ENCODE data around the gene DLEC1.
A peak's percentile ranks its signal among the peaks of the same experiment; 100 is the strongest.

DLEC1 gene

GRCh38 chr3:38000965-38001455 lies 38.0 kb upstream of the DLEC1 start:
- DNase-seq (ENCODE audit: low read depth in 2 of 2): no peak

GRCh38 chr3:38001456-38002081 lies 37.4 kb upstream of the DLEC1 start:
- no peak for DNase-seq (ENCODE audit: low read depth in 2 of 2)

- no peak for DNase-seq (ENCODE audit: low read depth in 2 of 2)
These were observed 36.6 kb upstream of the DLEC1 start for GRCh38 chr3:38002291-38002876.

- DNase-seq (ENCODE audit: low read depth in 2 of 2): no peak
These were observed 36.1 kb upstream of the DLEC1 start for GRCh38 chr3:38002940-38003339.

GRCh38 chr3:38003371-38003816 lies 35.6 kb upstream of the DLEC1 start:
- DNase-seq (ENCODE audit: low read depth in 2 of 2): peak in 1 of 2 experiments; percentile 52

- no peak for DNase-seq (ENCODE audit: low read depth in 2 of 2)
These were observed 35.1 kb upstream of the DLEC1 start for GRCh38 chr3:38003817-38004414.

GRCh38 chr3:38004415-38005075 lies 34.5 kb upstream of the DLEC1 start:
- peak in 1 of 2 experiments; percentile 42 for DNase-seq (ENCODE audit: low read depth in 2 of 2)

GRCh38 chr3:38005076-38006020 lies 33.7 kb upstream of the DLEC1 start:
- no peak for DNase-seq (ENCODE audit: low read depth in 2 of 2)

GRCh38 chr3:38006031-38006430 lies 33.0 kb upstream of the DLEC1 start:
- DNase-seq (ENCODE audit: low read depth in 2 of 2): no peak

GRCh38 chr3:38006445-38006995 lies 32.5 kb upstream of the DLEC1 start:
- DNase-seq (ENCODE audit: low read depth in 2 of 2): no peak

GRCh38 chr3:38007754-38008090 lies 31.3 kb upstream of the DLEC1 start:
- DNase-seq (ENCODE audit: low read depth in 2 of 2): no peak

GRCh38 chr3:38008191-38008701 lies 30.8 kb upstream of the DLEC1 start:
- DNase-seq (ENCODE audit: low read depth in 2 of 2): no peak

- no peak for DNase-seq (ENCODE audit: low read depth in 2 of 2)
These were observed 29.9 kb upstream of the DLEC1 start for GRCh38 chr3:38008971-38009580.

- DNase-seq (ENCODE audit: low read depth in 2 of 2): no peak
These were observed 29.0 kb upstream of the DLEC1 start for GRCh38 chr3:38009807-38010591.

- no peak for DNase-seq (ENCODE audit: low read depth in 2 of 2)
These were observed 27.9 kb upstream of the DLEC1 start for GRCh38 chr3:38011111-38011510.

- DNase-seq (ENCODE audit: low read depth in 2 of 2): no peak
These were observed 23.5 kb upstream of the DLEC1 start for GRCh38 chr3:38015485-38015884.

- no peak for DNase-seq (ENCODE audit: low read depth in 2 of 2)
These were observed 23.0 kb upstream of the DLEC1 start for GRCh38 chr3:38015984-38016383.

- DNase-seq (ENCODE audit: low read depth in 2 of 2): no peak
These were observed 22.6 kb upstream of the DLEC1 start for GRCh38 chr3:38016410-38016809.

GRCh38 chr3:38016847-38017444 lies 22.1 kb upstream of the DLEC1 start:
- no peak for DNase-seq (ENCODE audit: low read depth in 2 of 2)
